Kidney capillary endothelial cell (primary cell): Measurements from ENCODE around the gene OR4C11.

Experiments
- DNase-seq: peaks from one replicate; pipeline ENCODE4 v3.0.0-alpha.2; 2018; ENCODE audit warnings: low spot score

The OR4C11 gene, protein sequence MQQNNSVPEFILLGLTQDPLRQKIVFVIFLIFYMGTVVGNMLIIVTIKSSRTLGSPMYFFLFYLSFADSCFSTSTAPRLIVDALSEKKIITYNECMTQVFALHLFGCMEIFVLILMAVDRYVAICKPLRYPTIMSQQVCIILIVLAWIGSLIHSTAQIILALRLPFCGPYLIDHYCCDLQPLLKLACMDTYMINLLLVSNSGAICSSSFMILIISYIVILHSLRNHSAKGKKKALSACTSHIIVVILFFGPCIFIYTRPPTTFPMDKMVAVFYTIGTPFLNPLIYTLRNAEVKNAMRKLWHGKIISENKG

DNA sequence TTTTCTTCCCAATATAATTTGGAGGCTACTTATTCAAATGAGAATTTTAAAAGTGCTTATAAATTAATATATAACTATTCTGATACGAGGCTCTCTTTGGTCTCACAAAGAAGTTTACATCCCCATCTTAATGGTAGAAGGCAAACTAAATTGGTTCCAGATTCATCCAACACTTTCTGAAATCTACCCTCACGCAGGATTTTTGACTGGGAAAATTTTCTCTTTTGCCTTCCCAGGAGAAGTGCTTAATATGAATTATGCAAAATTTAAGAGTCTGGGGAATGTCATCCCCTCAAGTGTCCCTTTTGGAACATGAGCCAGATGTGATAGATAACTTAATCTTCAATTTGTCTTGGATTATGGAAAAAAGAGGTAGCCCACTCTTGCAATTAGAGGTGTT, at the start of gene OR4C11:
TSS of gene OR4C11 (minus strand) at position 101 of the 400 bp plus-strand sequence. CDS start 3,272 bp downstream, outside the sequence.
- no peak for DNase-seq

DNA sequence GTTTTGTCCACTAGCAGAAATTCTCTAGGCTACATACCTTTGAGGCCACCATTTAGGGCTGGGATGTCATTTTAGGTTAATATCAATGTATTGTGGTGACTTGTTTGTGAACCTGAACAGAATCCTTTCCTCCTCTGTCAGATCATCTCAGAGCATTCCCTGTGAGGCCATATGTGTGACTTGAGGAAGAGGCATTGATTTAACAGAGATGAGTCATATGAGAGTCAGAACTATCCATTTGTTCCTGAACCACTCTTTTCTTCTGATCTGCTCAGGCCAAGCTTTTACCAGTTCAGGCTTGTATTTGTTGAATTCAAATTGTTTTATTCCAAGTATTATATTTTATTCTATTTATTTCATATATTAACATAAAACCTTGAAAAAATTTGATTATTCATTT, 47.7 kb upstream of the OR4C11 start:
- no peak for DNase-seq

DNA sequence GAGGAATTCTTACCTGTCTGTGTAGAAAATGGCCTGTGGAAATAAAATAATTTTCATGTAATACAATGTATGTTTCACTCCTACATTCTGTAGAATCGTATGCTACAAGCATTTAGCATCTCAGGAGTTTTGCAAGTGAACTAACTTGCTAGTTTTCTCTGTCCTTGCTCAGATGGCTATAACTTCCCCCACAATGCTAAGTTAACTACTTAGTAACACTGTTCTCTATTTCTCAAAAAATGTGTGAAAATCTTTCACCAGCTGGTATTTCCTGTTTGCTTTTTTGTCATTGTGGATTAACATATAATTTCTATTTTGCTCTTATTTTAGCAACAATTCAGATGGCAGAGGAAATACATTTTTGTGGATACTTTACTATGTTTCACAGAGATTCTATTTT, 45.1 kb upstream of the OR4C11 start:
- no peak for DNase-seq

DNA sequence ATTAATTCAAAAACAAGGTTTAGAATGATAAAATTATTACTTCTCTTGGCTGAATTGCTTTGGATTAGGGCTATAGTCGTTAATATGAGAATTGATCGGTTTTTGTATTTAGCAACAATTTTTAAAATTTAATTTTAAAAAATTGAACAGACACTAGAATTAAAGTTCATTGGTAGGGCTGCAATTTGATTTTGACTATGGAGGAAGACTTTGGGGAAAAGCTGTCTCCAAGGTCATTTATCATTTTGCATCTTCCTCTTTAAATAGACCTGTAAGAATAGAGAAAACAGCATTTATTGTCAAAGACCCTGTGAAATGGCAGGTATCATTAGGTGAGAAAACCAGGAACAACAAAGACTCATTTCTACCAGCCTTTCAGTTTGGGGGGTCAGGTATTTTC, 40.6 kb upstream of the OR4C11 start, which contains the start of gene OR4S2:
TSS of gene OR4S2 (plus strand) at position 301 of the 400 bp plus-strand sequence. CDS start 2,577 bp downstream, outside the sequence.
- DNase-seq = no peak

DNA sequence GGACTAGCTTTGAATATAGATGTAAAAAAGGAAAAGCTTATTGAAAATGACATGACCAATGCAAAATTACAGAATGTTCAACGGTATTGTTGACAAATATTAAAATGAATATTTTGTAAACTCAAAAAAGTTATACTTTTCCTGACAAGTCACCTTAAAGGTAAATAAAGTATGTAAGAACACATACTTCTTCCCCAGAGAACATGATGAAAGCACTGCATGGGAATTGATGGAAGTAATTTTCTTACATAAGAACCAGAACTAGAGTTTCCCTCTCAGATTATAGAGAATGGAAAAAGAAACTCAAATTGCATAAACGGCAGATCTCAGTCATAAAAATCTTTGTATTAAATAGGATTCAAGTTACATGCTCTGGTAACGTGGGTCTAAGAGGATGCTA, 27.4 kb upstream of the OR4C11 start, which contains the start of gene OR4P4:
TSS of gene OR4P4 (plus strand) at position 301 of the 400 bp plus-strand sequence.
- DNase-seq = no peak

DNA sequence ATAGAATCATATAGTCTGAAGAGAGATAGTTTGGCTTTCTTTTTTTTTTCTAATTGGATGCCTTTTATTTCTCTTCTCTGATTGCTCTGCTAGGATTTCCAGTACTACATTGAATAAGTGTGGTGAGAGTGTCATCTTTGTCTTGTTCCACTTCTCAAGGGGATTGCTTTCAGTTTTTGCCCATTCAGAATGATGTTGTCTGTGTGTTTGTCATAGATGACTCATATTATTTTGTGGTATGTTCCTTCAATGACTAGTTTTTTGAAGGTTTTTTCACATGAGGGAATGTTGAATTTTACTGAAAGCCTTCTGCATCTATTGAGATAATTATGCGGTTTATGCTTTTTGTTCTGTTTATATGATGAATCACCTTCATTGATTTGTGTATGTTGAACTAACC, 17.1 kb upstream of the OR4C11 start:
- DNase-seq = no peak

DNA sequence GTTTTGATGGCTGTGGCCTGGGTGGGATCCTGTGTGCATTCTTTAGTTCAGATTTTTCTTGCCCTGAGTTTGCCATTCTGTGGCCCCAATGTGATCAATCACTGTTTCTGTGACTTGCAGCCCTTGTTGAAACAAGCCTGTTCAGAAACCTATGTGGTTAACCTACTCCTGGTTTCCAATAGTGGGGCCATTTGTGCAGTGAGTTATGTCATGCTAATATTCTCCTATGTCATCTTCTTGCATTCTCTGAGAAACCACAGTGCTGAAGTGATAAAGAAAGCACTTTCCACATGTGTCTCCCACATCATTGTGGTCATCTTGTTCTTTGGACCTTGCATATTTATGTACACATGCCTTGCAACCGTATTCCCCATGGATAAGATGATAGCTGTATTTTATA, 34.9 kb downstream of the OR4C11 start:
- DNase-seq = no peak

DNA sequence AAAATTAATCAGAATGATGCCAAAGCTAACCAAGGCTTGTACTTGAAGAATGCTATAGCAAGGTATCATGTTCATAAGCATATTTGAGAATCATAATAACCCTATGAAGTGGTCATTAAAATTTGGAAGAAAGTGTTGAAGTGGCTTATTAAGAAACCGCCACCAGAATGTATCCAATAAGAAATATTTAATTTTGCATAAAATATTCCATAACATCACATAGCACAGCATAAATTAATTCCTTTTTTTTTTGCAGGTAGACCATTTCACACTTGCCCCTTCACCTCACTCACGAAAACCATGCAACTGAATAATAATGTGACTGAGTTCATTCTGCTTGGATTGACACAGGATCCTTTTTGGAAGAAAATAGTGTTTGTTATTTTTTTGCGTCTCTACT, 35.6 kb downstream of the OR4C11 start, which contains the start of gene OR4C16:
TSS of gene OR4C16 (plus strand) at position 301 of the 400 bp plus-strand sequence. CDS start at position 301, 0 bp downstream.
- no peak for DNase-seq

DNA sequence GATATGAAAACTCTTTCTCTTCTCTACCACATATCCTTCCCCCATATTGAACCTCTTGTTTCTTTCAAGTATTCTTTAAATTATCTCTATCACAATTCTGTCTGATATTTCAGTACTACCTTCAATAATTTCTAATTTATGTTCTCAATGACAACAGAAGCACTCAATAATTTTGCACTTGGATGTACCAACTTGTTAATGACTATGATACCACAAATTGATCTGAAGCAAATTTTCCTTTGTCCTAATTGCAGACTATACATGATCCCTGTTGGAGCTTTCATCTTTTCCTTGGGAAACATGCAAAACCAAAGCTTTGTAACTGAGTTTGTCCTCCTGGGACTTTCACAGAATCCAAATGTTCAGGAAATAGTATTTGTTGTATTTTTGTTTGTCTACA, 53.3 kb downstream of the OR4C11 start, which contains the start of gene OR4C15:
TSS of gene OR4C15 (plus strand) at position 301 of the 400 bp plus-strand sequence. CDS start at position 301, 0 bp downstream.
- DNase-seq = no peak
